B cell (primary cell): ENCODE results near the gene ARHGAP23. TPM values are rescaled to one million over a fixed set of nuclear protein-coding genes. Genes with fewer than 3 reads are reported as not detected.

ENCODE experiments used
- ATAC-seq: fragments of 200-7000 bp; cut with Tn5 transposase; one replicate; pipeline ENCODE4 v1.10.0; 2021; ENCODE audit warnings: low read depth, mild to moderate bottlenecking, moderate number of reproducible peaks, moderate library complexity
- CTCF ChIA-PET: fragments of 350-600 bp; sonication (Branson Sonifier 250); formaldehyde crosslinking; loops from one replicate; lab custom pipeline; 2021; ENCODE audit warnings: antibody characterized with exemption, inconsistent platforms; lab: Charles Lee
- POLR2A ChIA-PET: fragments of 350-600 bp; sonication (Branson Sonifier 250); formaldehyde crosslinking; loops from one replicate; lab custom pipeline; 2021; ENCODE audit warnings: antibody characterized with exemption; lab: Charles Lee
- DNase-seq: peaks from one replicate; pipeline ENCODE4 v3.0.0; 2013
- H2AFZ ChIP-seq: 2 replicates; pipeline ENCODE4 v1.6.1; 2012; ENCODE audit warnings: mild to moderate bottlenecking, low read depth, low read length; ENCODE audit not compliant: insufficient read depth, poor library complexity, severe bottlenecking
- H3K27ac ChIP-seq, 2 donors: 1 replicate in 1 of 2; 2 replicates in 1 of 2; pipeline ENCODE4 v1.5.1; 2012 to 2013; ENCODE audit warnings: low read length in 2 of 2, mild to moderate bottlenecking in 2 of 2, moderate library complexity in 1 of 2
- H3K27me3 ChIP-seq, 4 experiments: fragments of 200-600 bp in 1 of 4; sonication (generic) in 1 of 4; replicated peaks in 1 of 4; 1 replicate in 2 of 4; 2 replicates in 2 of 4; pipeline versions ENCODE4 v1.6.1 to v1.7.0; 2013 to 2016; ENCODE audit warnings: low read length in 3 of 4, mild to moderate bottlenecking in 2 of 4, mixed read lengths in 1 of 4, moderate library complexity in 1 of 4; ENCODE audit not compliant: insufficient read depth in 4 of 4, control insufficient read depth in 3 of 4; ENCODE audit errors: control extremely low read depth in 1 of 4
- H3K36me3 ChIP-seq, 2 experiments: replicated peaks in 1 of 2; 1 replicate in 1 of 2; 2 replicates in 1 of 2; pipeline versions ENCODE4 v1.6.1 to v1.7.1; 2013; ENCODE audit warnings: low read length in 1 of 2; ENCODE audit not compliant: insufficient read depth in 2 of 2, control insufficient read depth in 1 of 2; ENCODE audit errors: control extremely low read depth in 1 of 2, extremely low read depth in 1 of 2
- H3K4me1 ChIP-seq, 2 donors: fragments of 200-600 bp in 1 of 2; sonication (generic) in 1 of 2; 1 replicate in 1 of 2; 2 replicates in 1 of 2; pipeline versions ENCODE4 v1.5.1 to v1.6.1; 2013 to 2017; ENCODE audit warnings: low read length in 2 of 2; ENCODE audit not compliant: control insufficient read depth in 2 of 2, insufficient read depth in 2 of 2
- H3K4me2 ChIP-seq: replicated peaks from 2 replicates; pipeline ENCODE3; 2012; ENCODE audit warnings: mild to moderate bottlenecking, low read depth, low read length; ENCODE audit not compliant: poor library complexity, severe bottlenecking
- H3K4me3 ChIP-seq, 5 experiments: fragments of 200-600 bp in 1 of 5; sonication (generic) in 1 of 5; 1 replicate in 3 of 5; 2 replicates in 2 of 5; pipeline versions ENCODE4 v1.5.1 to v1.7.0; 2011 to 2016; ENCODE audit warnings: low read length in 4 of 5, mild to moderate bottlenecking in 4 of 5, low read depth in 2 of 5, control low read depth in 1 of 5, moderate library complexity in 1 of 5; ENCODE audit not compliant: insufficient read depth in 1 of 5; ENCODE audit errors: control extremely low read depth in 1 of 5, extremely low read depth in 1 of 5
- H3K79me2 ChIP-seq: fragments of 200-600 bp; sonication (generic); one replicate; pipeline ENCODE4 v1.6.0; 2016; ENCODE audit warnings: low read length; ENCODE audit not compliant: control insufficient read depth, insufficient read depth
- H3K9ac ChIP-seq: fragments of 200-600 bp; sonication (generic); 2 replicates; pipeline ENCODE4 v1.6.1; 2017; ENCODE audit warnings: mild to moderate bottlenecking, low read length, moderate library complexity
- H3K9me3 ChIP-seq, 3 donors: one replicate each; pipeline versions ENCODE4 v1.6.1 to v1.7.1; 2013; ENCODE audit warnings: low read length in 2 of 3; ENCODE audit not compliant: control insufficient read depth in 2 of 3, insufficient read depth in 1 of 3; ENCODE audit errors: control extremely low read depth in 1 of 3
- H4K20me1 ChIP-seq: 2 replicates; pipeline ENCODE4 v1.6.0; 2012; ENCODE audit warnings: mild to moderate bottlenecking, low read length; ENCODE audit not compliant: insufficient read depth, control insufficient read depth, poor library complexity, severe bottlenecking
- H3K27ac Mint-ChIP-seq: one replicate; pipeline ENCODE4 v1.8.0; 2021; ENCODE audit warnings: mixed read lengths
- H3K27me3 Mint-ChIP-seq: one replicate; pipeline ENCODE4 v1.8.0; 2021; ENCODE audit warnings: mixed read lengths
- H3K4me1 Mint-ChIP-seq: one replicate; pipeline ENCODE4 v1.8.0; 2021; ENCODE audit warnings: mixed read lengths
- H3K4me3 Mint-ChIP-seq: one replicate; pipeline ENCODE4 v1.8.0; 2021; ENCODE audit warnings: mixed read lengths
- H3K9me3 Mint-ChIP-seq: one replicate; pipeline ENCODE4 v1.8.0; 2022; ENCODE audit warnings: mixed read lengths; ENCODE audit not compliant: insufficient read depth
- CTCF ChIP-seq: fragments of 200-600 bp; IDR thresholded peaks from one replicate; pipeline ENCODE4 v1.8.0; 2022; ENCODE audit warnings: antibody characterized with exemption, mild to moderate bottlenecking
- EZH2 ChIP-seq: IDR thresholded peaks from 2 replicates; pipeline ENCODE4 v1.6.1; 2012; ENCODE audit warnings: borderline replicate concordance, low read depth, mild to moderate bottlenecking, moderate library complexity, low read length; ENCODE audit not compliant: insufficient read depth, poor library complexity, severe bottlenecking
- WGBS: methylation state at CpG from one replicate; pipeline ENCODE4 v1.1.5; 2013; ENCODE audit warnings: missing lambda C conversion rate; ENCODE audit not compliant: insufficient coverage; 5-methylcytosine and 5-hydroxymethylcytosine counted together
- intact Hi-C: fragments of 100-400 bp; cut with micrococcal nuclease; formaldehyde crosslinking; loops from one replicate; pipeline ENCODE4 v1.10.0; 2022
- polyA plus RNA-seq: library from polyadenylated mRNA; depleted of rRNA; stranded (reverse); fragments of >200 nt; gene quantifications from 2 replicates; pipeline ENCODE4 v1.2.3, GENCODE V29; 2012
- total RNA-seq, 2 donors: library from RNA; stranded (reverse); fragments of 120-200 nt in 1 of 2; gene quantifications; 1 replicate in 1 of 2; 2 replicates in 1 of 2; pipeline versions ENCODE4 v1.2.3 to v1.2.4, GENCODE V29; 2013 to 2022

The ARHGAP23 gene
- total and polyA plus RNA-seq, 2 donors (not counting 1 experiment from before 2014, with no cell fraction given), result 0.07 to 0.12 TPM

GRCh38 chr17:38403491-38403890 is 24.8 kb upstream of the ARHGAP23 start:
- TF ChIP-seq EZH2 (no peak), CTCF (no peak)
- intact Hi-C loops, result no loop called here
- CTCF ChIA-PET, result interaction anchor here (1.8 to 2.1 kb wide), 2 partner anchors 11 to 54 kb away, joined by 9 to 10 read pairs; no protein-coding TSS in a partner anchor
- no peaks in the 10 kb centered on the region for H3K27me3 Mint-ChIP-seq
- H3K9ac ChIP-seq, result no peak overlapping the region
- H3K79me2 ChIP-seq, result no peaks in the 10 kb centered on the region
- H3K4me3 Mint-ChIP-seq, result no peak overlapping the region
- ATAC-seq (no peak), DNase-seq (no peak)
- H3K27ac Mint-ChIP-seq, result no peak overlapping the region
- H3K4me2 ChIP-seq, result no peak overlapping the region
- no peaks in the 10 kb centered on the region for H3K27me3 ChIP-seq
- no peak overlapping the region for H2AFZ ChIP-seq
- no CpG with 5 or more reads among the region's 4 CpGs for WGBS
- H3K9me3 ChIP-seq, result no peaks in the 10 kb centered on the region
- no peaks in the 10 kb centered on the region for H4K20me1 ChIP-seq
- no peak overlapping the region for H3K27ac ChIP-seq
- H3K4me3 ChIP-seq, result no peak overlapping the region
- H3K4me1 Mint-ChIP-seq, result no peaks in the 10 kb centered on the region
- no peaks in the 10 kb centered on the region for H3K4me1 ChIP-seq
- H3K36me3 ChIP-seq, result peaks cover 0 to 17% of the 10 kb centered on the region in 2 experiments
- POLR2A ChIA-PET, result no interaction called here
- no peaks in the 10 kb centered on the region for H3K9me3 Mint-ChIP-seq

- no peak overlapping the region for H3K27ac ChIP-seq
- H3K27me3 ChIP-seq, result no peaks in the 10 kb centered on the region
- ATAC-seq (no peak), DNase-seq (no peak)
- no peak overlapping the region for H3K4me2 ChIP-seq
- no peak overlapping the region for H2AFZ ChIP-seq
- Mint-ChIP-seq H3K27ac (no peak overlapping the region), H3K4me1 (no peaks in the 10 kb centered on the region), H3K27me3 (no peaks in the 10 kb centered on the region), H3K9me3 (no peaks in the 10 kb centered on the region), H3K4me3 (no peak overlapping the region)
- ChIA-PET POLR2A (no interaction called here), CTCF (interaction anchor here (1.8 kb wide), 1 partner anchor 10 kb away, joined by 9 read pairs; no protein-coding TSS in a partner anchor)
- intact Hi-C loops, result no loop called here
- peaks cover 0 to 16% of the 10 kb centered on the region in 2 experiments for H3K36me3 ChIP-seq
- no peak overlapping the region for H3K9ac ChIP-seq
- TF ChIP-seq CTCF (no peak), EZH2 (no peak)
- no peak overlapping the region for H3K4me3 ChIP-seq
- H4K20me1 ChIP-seq, result no peaks in the 10 kb centered on the region
- no peaks in the 10 kb centered on the region for H3K4me1 ChIP-seq
- H3K9me3 ChIP-seq, result no peaks in the 10 kb centered on the region
- WGBS, result 92% methylated on average over 10 of the region's 16 CpGs
- no peaks in the 10 kb centered on the region for H3K79me2 ChIP-seq
Measured at GRCh38 chr17:38404174-38404943, 23.9 kb upstream of the ARHGAP23 start.
